GM23338 (cell line): ENCODE data around the gene PHC3. TPM values are rescaled to one million over a fixed set of nuclear protein-coding genes. Genes with fewer than 3 reads are reported as not detected.

Experiments
- ATAC-seq: fragments of 200-7000 bp; cut with Tn5 transposase; 3 replicates; pipeline ENCODE4 v1.9.1; 2020
- DNase-seq: peaks from one replicate; pipeline ENCODE4 v3.0.0-alpha.2; 2015; ENCODE audit warnings: low spot score
- H2AFZ ChIP-seq: fragments of 200-600 bp; sonication (generic); 2 replicates; pipeline ENCODE4 v1.8.0; 2016; ENCODE audit warnings: antibody characterized with exemption, mild to moderate bottlenecking, moderate library complexity
- H3F3A ChIP-seq: fragments of 200-600 bp; sonication (generic); replicated peaks from 2 replicates; pipeline ENCODE4 v1.8.0; 2017; ENCODE audit warnings: antibody characterized with exemption, mixed run types, low read depth
- H3K27ac ChIP-seq: fragments of 200-600 bp; sonication (generic); 2 replicates; pipeline ENCODE4 v1.6.1; 2016; ENCODE audit warnings: low read depth
- H3K27me3 ChIP-seq: fragments of 200-600 bp; sonication (generic); 2 replicates; pipeline ENCODE4 v1.8.0; 2016; ENCODE audit warnings: mild to moderate bottlenecking, mixed run types, moderate library complexity; ENCODE audit not compliant: insufficient read depth
- H3K36me3 ChIP-seq: fragments of 200-600 bp; sonication (generic); 2 replicates; pipeline ENCODE4 v1.8.0; 2016; ENCODE audit warnings: mild to moderate bottlenecking; ENCODE audit not compliant: insufficient read depth
- H3K4me1 ChIP-seq: fragments of 200-600 bp; sonication (generic); 2 replicates; pipeline ENCODE4 v1.8.0; 2016; ENCODE audit warnings: mild to moderate bottlenecking, moderate library complexity; ENCODE audit not compliant: insufficient read depth
- H3K4me2 ChIP-seq: fragments of 200-600 bp; sonication (generic); 2 replicates; pipeline ENCODE4 v1.7.1; 2017; ENCODE audit warnings: mixed run types
- H3K4me3 ChIP-seq: fragments of 200-600 bp; sonication (generic); 2 replicates; pipeline ENCODE4 v1.6.1; 2016; ENCODE audit warnings: mixed run types
- H3K79me2 ChIP-seq: fragments of 200-600 bp; sonication (generic); replicated peaks from 2 replicates; pipeline ENCODE4 v1.8.0; 2017; ENCODE audit warnings: mild to moderate bottlenecking; ENCODE audit not compliant: insufficient read depth
- H3K9me2 ChIP-seq: fragments of 200-600 bp; sonication (generic); 2 replicates; pipeline ENCODE4 v1.8.0; 2017; ENCODE audit not compliant: insufficient read depth
- H4K20me1 ChIP-seq: fragments of 200-600 bp; sonication (generic); replicated peaks from 2 replicates; pipeline ENCODE4 v1.8.0; 2017; ENCODE audit warnings: mild to moderate bottlenecking; ENCODE audit not compliant: insufficient read depth
- H3K27ac Mint-ChIP-seq: 2 replicates; pipeline ENCODE4 v1.8.0; 2020; ENCODE audit warnings: inconsistent platforms, mild to moderate bottlenecking, moderate library complexity, mixed read lengths
- H3K27me3 Mint-ChIP-seq: 3 replicates; pipeline ENCODE4 v1.8.0; 2022; ENCODE audit warnings: low read depth, mild to moderate bottlenecking, moderate library complexity, mixed read lengths, inconsistent platforms; ENCODE audit not compliant: insufficient read depth, poor library complexity
- H3K36me3 Mint-ChIP-seq: 3 replicates; pipeline ENCODE4 v1.8.0; 2021; ENCODE audit warnings: low read depth, mild to moderate bottlenecking, inconsistent platforms, moderate library complexity, mixed read lengths
- H3K4me1 Mint-ChIP-seq: 3 replicates; pipeline ENCODE4 v1.8.0; 2020; ENCODE audit warnings: mild to moderate bottlenecking, inconsistent platforms, mixed read lengths
- H3K4me3 Mint-ChIP-seq: 3 replicates; pipeline ENCODE4 v1.8.0; 2021; ENCODE audit warnings: moderate library complexity, mild to moderate bottlenecking, inconsistent platforms, mixed read lengths
- H3K9me3 Mint-ChIP-seq: 3 replicates; pipeline ENCODE4 v1.8.0; 2020; ENCODE audit warnings: moderate library complexity, mild to moderate bottlenecking, inconsistent platforms, mixed read lengths
- EZH2 ChIP-seq: fragments of 200-600 bp; sonication (generic); IDR thresholded peaks from one replicate; pipeline ENCODE4 v1.8.0; 2017; ENCODE audit warnings: antibody characterized with exemption, mild to moderate bottlenecking, low read depth; ENCODE audit not compliant: unreplicated experiment
- EZH2phosphoT487 ChIP-seq: fragments of 200-600 bp; sonication (generic); IDR thresholded peaks from one replicate; pipeline ENCODE4 v1.8.1; 2018; ENCODE audit warnings: antibody characterized with exemption; ENCODE audit not compliant: unreplicated experiment
- POLR2AphosphoS5 ChIP-seq: IDR thresholded peaks from 2 replicates; pipeline ENCODE4 v1.6.1; 2016; ENCODE audit warnings: antibody characterized with exemption, low read depth
- STAT1 ChIP-seq: IDR thresholded peaks from one replicate; pipeline ENCODE4 v1.6.1; 2016; ENCODE audit warnings: antibody characterized with exemption; ENCODE audit not compliant: unreplicated experiment
- ZNF114 ChIP-seq: fragments of 250-450 bp; sonication (Bioruptor Pico); IDR thresholded peaks from 2 replicates; pipeline ENCODE4 v1.5.0; 2020; ENCODE audit warnings: mild to moderate bottlenecking, moderate library complexity
- ZNF331 ChIP-seq: fragments of 250-450 bp; sonication (Bioruptor Pico); IDR thresholded peaks from 2 replicates; pipeline ENCODE4 v1.5.0; 2020; ENCODE audit warnings: low read depth, mild to moderate bottlenecking, moderate library complexity
- polyA plus RNA-seq: library from polyadenylated mRNA; unstranded; fragments of >200 nt; fragmentation: Nextera tagmentation; extraction: Ambion mirVana; gene quantifications from 2 replicates; pipeline ENCODE4 v1.2.1, GENCODE V29; 2016
- total RNA-seq: library from RNA; depleted of rRNA; stranded (reverse); fragments of >200 nt; shearing (Covaris generic); gene quantifications from 2 replicates; pipeline ENCODE4 v1.2.3, GENCODE V29; 2014
- TF ChIP-seq, protein P1 (sequence below): IDR thresholded peaks from one replicate; pipeline ENCODE4 v1.6.1; 2018; ENCODE audit warnings: antibody characterized with exemption; ENCODE audit not compliant: unreplicated experiment
- TF ChIP-seq, protein P2 (sequence below): IDR thresholded peaks from 2 replicates; pipeline ENCODE4 v1.6.1; 2016; ENCODE audit warnings: antibody characterized with exemption
- TF ChIP-seq, protein P3 (sequence below), 2 experiments: fragments of 200-600 bp in 1 of 2; sonication (generic) in 1 of 2; conservative IDR thresholded peaks; 2 replicates each; pipeline versions ENCODE4 v1.5.1 to v1.6.1; 2016 to 2017; ENCODE audit warnings: antibody characterized with exemption in 2 of 2, low read depth in 2 of 2, mild to moderate bottlenecking in 2 of 2, moderate library complexity in 1 of 2

PHC3 gene
- total and polyA plus RNA-seq, 2 experiments from 2014 or later: 23.9 to 83.5 TPM

DNA sequence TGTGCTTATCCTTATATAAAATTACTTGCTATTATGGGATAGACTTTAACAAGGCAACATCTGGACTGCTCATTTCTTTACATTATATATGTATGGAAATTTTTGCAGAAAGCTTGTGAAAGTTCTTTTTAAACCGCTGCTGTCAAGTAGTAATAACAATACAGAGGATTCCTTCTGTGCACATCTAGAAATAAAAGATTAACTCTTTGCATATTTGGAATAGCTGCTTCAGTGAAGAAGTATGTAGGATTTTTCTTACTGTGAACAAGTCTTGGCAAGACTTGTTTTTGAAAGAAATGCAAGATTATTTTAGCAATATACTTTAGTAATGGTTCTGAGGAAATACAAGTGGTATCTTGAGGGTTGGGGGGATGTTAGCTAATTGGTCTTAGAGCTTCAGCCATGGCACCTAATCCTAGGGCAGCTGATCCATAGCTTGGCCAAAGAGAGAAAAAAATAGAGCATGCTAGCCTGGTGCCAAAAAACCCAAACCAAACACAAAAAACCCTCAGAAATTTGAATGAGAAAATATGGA lies 45.0 kb upstream of the PHC3 start (continued):
- TF ChIP-seq, protein P1, sequence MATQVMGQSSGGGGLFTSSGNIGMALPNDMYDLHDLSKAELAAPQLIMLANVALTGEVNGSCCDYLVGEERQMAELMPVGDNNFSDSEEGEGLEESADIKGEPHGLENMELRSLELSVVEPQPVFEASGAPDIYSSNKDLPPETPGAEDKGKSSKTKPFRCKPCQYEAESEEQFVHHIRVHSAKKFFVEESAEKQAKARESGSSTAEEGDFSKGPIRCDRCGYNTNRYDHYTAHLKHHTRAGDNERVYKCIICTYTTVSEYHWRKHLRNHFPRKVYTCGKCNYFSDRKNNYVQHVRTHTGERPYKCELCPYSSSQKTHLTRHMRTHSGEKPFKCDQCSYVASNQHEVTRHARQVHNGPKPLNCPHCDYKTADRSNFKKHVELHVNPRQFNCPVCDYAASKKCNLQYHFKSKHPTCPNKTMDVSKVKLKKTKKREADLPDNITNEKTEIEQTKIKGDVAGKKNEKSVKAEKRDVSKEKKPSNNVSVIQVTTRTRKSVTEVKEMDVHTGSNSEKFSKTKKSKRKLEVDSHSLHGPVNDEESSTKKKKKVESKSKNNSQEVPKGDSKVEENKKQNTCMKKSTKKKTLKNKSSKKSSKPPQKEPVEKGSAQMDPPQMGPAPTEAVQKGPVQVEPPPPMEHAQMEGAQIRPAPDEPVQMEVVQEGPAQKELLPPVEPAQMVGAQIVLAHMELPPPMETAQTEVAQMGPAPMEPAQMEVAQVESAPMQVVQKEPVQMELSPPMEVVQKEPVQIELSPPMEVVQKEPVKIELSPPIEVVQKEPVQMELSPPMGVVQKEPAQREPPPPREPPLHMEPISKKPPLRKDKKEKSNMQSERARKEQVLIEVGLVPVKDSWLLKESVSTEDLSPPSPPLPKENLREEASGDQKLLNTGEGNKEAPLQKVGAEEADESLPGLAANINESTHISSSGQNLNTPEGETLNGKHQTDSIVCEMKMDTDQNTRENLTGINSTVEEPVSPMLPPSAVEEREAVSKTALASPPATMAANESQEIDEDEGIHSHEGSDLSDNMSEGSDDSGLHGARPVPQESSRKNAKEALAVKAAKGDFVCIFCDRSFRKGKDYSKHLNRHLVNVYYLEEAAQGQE: no peak
- TF ChIP-seq ZNF331 (CRISPR knock-in tag) (no peak), POLR2AphosphoS5 (no peak), ZNF114 (CRISPR knock-in tag) (no peak)

DNA sequence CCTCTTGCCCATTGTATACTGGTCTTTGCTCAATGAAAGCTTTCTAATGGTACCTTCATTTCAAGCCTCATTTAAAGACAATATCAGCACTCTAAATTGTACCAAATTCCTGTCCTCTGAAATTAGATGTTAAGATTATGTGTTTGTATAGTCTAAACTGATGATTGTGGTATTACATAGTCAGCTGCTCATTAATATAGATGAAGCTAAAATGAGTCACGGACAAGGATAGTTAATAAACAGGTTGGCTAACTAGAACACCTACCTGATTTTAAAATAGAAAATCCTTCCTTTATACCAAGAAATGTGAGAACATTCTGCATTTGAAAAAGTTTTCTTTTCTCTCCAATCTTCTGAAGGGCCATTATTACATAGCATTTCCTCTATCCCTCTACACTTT lies 43.6 kb upstream of the PHC3 start:
- peaks cover 74% of the 10 kb centered on the region for H3K79me2 ChIP-seq
- TF ChIP-seq EZH2 (no peak), POLR2AphosphoS5 (no peak), STAT1 (no peak), EZH2phosphoT487 (no peak)
- TF ChIP-seq, protein P2, sequence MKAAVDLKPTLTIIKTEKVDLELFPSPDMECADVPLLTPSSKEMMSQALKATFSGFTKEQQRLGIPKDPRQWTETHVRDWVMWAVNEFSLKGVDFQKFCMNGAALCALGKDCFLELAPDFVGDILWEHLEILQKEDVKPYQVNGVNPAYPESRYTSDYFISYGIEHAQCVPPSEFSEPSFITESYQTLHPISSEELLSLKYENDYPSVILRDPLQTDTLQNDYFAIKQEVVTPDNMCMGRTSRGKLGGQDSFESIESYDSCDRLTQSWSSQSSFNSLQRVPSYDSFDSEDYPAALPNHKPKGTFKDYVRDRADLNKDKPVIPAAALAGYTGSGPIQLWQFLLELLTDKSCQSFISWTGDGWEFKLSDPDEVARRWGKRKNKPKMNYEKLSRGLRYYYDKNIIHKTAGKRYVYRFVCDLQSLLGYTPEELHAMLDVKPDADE: no peak
- TF ChIP-seq, protein P3, sequence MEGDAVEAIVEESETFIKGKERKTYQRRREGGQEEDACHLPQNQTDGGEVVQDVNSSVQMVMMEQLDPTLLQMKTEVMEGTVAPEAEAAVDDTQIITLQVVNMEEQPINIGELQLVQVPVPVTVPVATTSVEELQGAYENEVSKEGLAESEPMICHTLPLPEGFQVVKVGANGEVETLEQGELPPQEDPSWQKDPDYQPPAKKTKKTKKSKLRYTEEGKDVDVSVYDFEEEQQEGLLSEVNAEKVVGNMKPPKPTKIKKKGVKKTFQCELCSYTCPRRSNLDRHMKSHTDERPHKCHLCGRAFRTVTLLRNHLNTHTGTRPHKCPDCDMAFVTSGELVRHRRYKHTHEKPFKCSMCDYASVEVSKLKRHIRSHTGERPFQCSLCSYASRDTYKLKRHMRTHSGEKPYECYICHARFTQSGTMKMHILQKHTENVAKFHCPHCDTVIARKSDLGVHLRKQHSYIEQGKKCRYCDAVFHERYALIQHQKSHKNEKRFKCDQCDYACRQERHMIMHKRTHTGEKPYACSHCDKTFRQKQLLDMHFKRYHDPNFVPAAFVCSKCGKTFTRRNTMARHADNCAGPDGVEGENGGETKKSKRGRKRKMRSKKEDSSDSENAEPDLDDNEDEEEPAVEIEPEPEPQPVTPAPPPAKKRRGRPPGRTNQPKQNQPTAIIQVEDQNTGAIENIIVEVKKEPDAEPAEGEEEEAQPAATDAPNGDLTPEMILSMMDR (conservative IDR thresholded peaks at IDR 0.05; ENCODE audit: low read depth in 2 of 2): no peak
- TF ChIP-seq, protein P1: no peak

More for the DNA sequence above, 43.6 kb upstream of the PHC3 start:
- Histone ChIP-seq H3K27ac (peak overlapping the region; percentile 48; the same call in 1 of the 2 replicates), H3K36me3 (no peaks in the 10 kb centered on the region), H3K9me2 (no peaks in the 10 kb centered on the region), H4K20me1 (peaks cover 39% of the 10 kb centered on the region), H3F3A (no peaks in the 10 kb centered on the region; the same call in 1 of the 2 replicates), H3K4me2 (peak overlapping the region; percentile 91), H3K27me3 (no peaks in the 10 kb centered on the region), H3K4me3 (peak overlapping the region; percentile 87), H3K4me1 (peaks cover 40% of the 10 kb centered on the region), H2AFZ (no peak overlapping the region)
- H3K27me3 Mint-ChIP-seq: peaks cover 6% of the 10 kb centered on the region
- ATAC-seq (no peak), DNase-seq (no peak)
- H3K4me1 Mint-ChIP-seq: peaks cover 39% of the 10 kb centered on the region
- no peak overlapping the region for H3K27ac Mint-ChIP-seq
- no peaks in the 10 kb centered on the region; the same call in 2 of the 3 replicates for H3K36me3 Mint-ChIP-seq
- H3K9me3 Mint-ChIP-seq: no peaks in the 10 kb centered on the region
- peak overlapping the region; percentile 97 for H3K4me3 Mint-ChIP-seq
